GM12892 (cell line): Measurements from ENCODE around the gene SLC9A1.

Experiments
- POLR2A ChIP-seq: IDR thresholded peaks from 2 replicates; pipeline ENCODE4 v1.6.1; 2011; ENCODE audit warnings: low read depth, low read length, control low read depth
- POLR2AphosphoS5 ChIP-seq: IDR thresholded peaks from 2 replicates; pipeline ENCODE4 v1.6.1; 2011; ENCODE audit warnings: low read depth, low read length, control low read depth
- TAF1 ChIP-seq: IDR thresholded peaks from 2 replicates; pipeline ENCODE4 v1.6.1; 2011; ENCODE audit warnings: low read depth, mild to moderate bottlenecking, control low read depth, low read length, borderline replicate concordance

DNA sequence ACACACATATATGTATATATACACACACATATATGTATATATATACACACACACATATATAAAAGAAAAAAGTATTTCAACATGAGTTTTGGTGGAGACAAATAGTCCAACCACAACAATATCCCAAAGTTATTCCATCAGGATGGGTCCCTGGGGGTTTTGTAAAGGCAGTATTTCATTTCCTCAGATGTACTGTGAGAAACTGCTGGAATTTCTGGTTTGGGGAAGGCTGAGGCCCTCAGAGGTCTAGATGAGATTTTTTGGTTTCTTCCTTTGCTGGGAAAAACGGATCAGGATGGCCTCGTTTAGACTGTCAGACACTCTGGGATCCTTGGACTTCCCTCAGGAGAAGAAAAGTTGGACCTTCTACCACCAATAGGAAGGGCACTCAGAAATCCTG is 105.8 kb downstream of the SLC9A1 start:
- TF ChIP-seq POLR2A (no peak), TAF1 (no peak), POLR2AphosphoS5 (no peak)
